Tibial nerve (tissue), 4 donors: ENCODE results near the gene AMPD3. TPM values are rescaled to one million over a fixed set of nuclear protein-coding genes. Genes with fewer than 3 reads are reported as not detected.

Experiments
- DNase-seq, 2 donors: peaks; one replicate each; pipeline ENCODE4 v3.0.0-alpha.2; 2019; ENCODE audit warnings: low spot score in 2 of 2
- H3K27ac ChIP-seq, 4 donors: fragments of 200-600 bp; sonication (generic) in 3 of 4; one replicate each; pipeline ENCODE4 v1.5.1; 2017 to 2019; ENCODE audit warnings: mild to moderate bottlenecking in 1 of 4
- H3K27me3 ChIP-seq, 2 donors: fragments of 200-600 bp; sonication (generic) in 1 of 2; one replicate each; pipeline versions ENCODE4 v1.5.1 to v1.6.0; 2017 to 2019
- H3K36me3 ChIP-seq, 3 donors: fragments of 200-600 bp; sonication (generic); one replicate each; pipeline ENCODE4 v1.5.1; 2018 to 2019
- H3K4me1 ChIP-seq, 4 donors: fragments of 200-600 bp; sonication (generic) in 3 of 4; one replicate each; pipeline ENCODE4 v1.5.1; 2017 to 2019
- H3K4me3 ChIP-seq, 4 donors: fragments of 200-600 bp; sonication (generic) in 3 of 4; one replicate each; pipeline ENCODE4 v1.5.1; 2017 to 2019; ENCODE audit warnings: mild to moderate bottlenecking in 1 of 4, moderate library complexity in 1 of 4
- H3K9me3 ChIP-seq, 4 donors: fragments of 200-600 bp; sonication (generic) in 3 of 4; one replicate each; pipeline ENCODE4 v1.5.1; 2017 to 2019
- EP300 ChIP-seq, 2 donors: sonication (generic); formaldehyde crosslinking; IDR thresholded peaks; one replicate each; pipeline ENCODE4 v1.6.1; 2017; ENCODE audit warnings: antibody characterized with exemption in 2 of 2, mild to moderate bottlenecking in 1 of 2
- POLR2A ChIP-seq, 2 donors: fragments of 450-650 bp; IDR thresholded peaks; one replicate each; pipeline ENCODE4 v1.6.1; 2017; ENCODE audit warnings: antibody characterized with exemption in 2 of 2, mild to moderate bottlenecking in 2 of 2, moderate library complexity in 2 of 2
- WGBS, 2 donors: methylation state at CpG; one replicate each; pipeline ENCODE4 v1.1.5; 2018; 5-methylcytosine and 5-hydroxymethylcytosine counted together
- total RNA-seq, 4 donors: library from RNA; depleted of rRNA; stranded (reverse); fragments of >200 nt; gene quantifications; one replicate each; pipeline ENCODE4 v1.1.0, GENCODE V29; 2016
- TF ChIP-seq, protein P1 (sequence below), 5 experiments: fragments of 200-600 bp in 3 of 5; fragments of 450-650 bp in 2 of 5; sonication (generic) in 3 of 5; IDR thresholded peaks; one replicate each; pipeline ENCODE4 v1.5.1; 2016 to 2019; ENCODE audit warnings: antibody characterized with exemption in 5 of 5, mild to moderate bottlenecking in 3 of 5, moderate library complexity in 2 of 5

The AMPD3 gene
- total RNA-seq, 4 donors from 2014 or later = 1.0 to 8.7 (median 3.7) TPM

DNA sequence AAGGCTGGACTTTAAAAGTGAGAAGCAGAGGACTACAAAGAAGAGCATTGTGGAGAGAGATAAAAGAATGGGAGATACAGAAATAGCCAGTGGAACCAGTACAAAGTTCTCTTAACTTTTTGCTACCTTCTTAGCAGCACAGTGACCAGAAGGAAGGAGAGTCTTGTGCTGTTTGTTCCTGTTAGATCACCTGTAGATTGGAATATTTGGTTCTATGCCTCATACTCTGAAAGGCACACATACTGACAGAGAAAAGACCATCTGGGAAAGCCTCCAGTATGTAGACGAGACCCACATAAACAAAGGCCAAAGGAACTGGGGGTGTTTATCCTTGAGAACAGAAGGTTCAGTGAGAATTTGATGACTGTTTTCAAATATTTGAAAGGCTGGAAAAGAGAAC, 67.2 kb downstream of the AMPD3 start:
- TF ChIP-seq, protein P1, sequence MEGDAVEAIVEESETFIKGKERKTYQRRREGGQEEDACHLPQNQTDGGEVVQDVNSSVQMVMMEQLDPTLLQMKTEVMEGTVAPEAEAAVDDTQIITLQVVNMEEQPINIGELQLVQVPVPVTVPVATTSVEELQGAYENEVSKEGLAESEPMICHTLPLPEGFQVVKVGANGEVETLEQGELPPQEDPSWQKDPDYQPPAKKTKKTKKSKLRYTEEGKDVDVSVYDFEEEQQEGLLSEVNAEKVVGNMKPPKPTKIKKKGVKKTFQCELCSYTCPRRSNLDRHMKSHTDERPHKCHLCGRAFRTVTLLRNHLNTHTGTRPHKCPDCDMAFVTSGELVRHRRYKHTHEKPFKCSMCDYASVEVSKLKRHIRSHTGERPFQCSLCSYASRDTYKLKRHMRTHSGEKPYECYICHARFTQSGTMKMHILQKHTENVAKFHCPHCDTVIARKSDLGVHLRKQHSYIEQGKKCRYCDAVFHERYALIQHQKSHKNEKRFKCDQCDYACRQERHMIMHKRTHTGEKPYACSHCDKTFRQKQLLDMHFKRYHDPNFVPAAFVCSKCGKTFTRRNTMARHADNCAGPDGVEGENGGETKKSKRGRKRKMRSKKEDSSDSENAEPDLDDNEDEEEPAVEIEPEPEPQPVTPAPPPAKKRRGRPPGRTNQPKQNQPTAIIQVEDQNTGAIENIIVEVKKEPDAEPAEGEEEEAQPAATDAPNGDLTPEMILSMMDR (IDR thresholded peaks at IDR 0.05) = no peak
- no peak for TF ChIP-seq EP300 (IDR thresholded peaks at IDR 0.05)
- TF ChIP-seq POLR2A (IDR thresholded peaks at IDR 0.05) = no peak
- H3K9me3 ChIP-seq = no peaks in the 10 kb centered on the region
- H3K27ac ChIP-seq = peak overlapping the region in 1 of 4 donors; percentile 46
- 20 to 35% methylated on average over 1 of the region's 1 CpG for WGBS, 2 donors
- no peaks in the 10 kb centered on the region for H3K27me3 ChIP-seq
- peaks cover 0 to 13% (median 0%) of the 10 kb centered on the region in 4 donors for H3K4me1 ChIP-seq
- H3K36me3 ChIP-seq = peaks cover 0 to 77% (median 0%) of the 10 kb centered on the region in 3 donors
- DNase-seq = no peak
- no peak overlapping the region for H3K4me3 ChIP-seq

GRCh38 chr11:10522921-10523320, 67.9 kb downstream of the AMPD3 start:
- peaks cover 0 to 82% (median 0%) of the 10 kb centered on the region in 3 donors for H3K36me3 ChIP-seq
- no peaks in the 10 kb centered on the region for H3K27me3 ChIP-seq
- no peaks in the 10 kb centered on the region for H3K9me3 ChIP-seq
- peaks cover 0 to 13% (median 0%) of the 10 kb centered on the region in 4 donors for H3K4me1 ChIP-seq
- H3K27ac ChIP-seq = peak overlapping the region in 1 of 4 donors; percentile 46
- no peak overlapping the region for H3K4me3 ChIP-seq
- 43 to 51% methylated on average over 2 of the region's 2 CpGs for WGBS, 2 donors
- no peak for DNase-seq
- TF ChIP-seq, protein P1 (IDR thresholded peaks at IDR 0.05) = no peak
- TF ChIP-seq EP300 (IDR thresholded peaks at IDR 0.05) (no peak), POLR2A (IDR thresholded peaks at IDR 0.05) (no peak)

- no peaks in the 10 kb centered on the region for H3K27me3 ChIP-seq
- TF ChIP-seq EP300 (IDR thresholded peaks at IDR 0.05) (no peak), POLR2A (IDR thresholded peaks at IDR 0.05) (no peak)
- no peaks in the 10 kb centered on the region for H3K9me3 ChIP-seq
- 74 to 80% methylated on average over 1 of the region's 1 CpG for WGBS, 2 donors
- peaks cover 0 to 82% (median 3%) of the 10 kb centered on the region in 3 donors for H3K36me3 ChIP-seq
- DNase-seq = no peak
- no peak overlapping the region for H3K27ac ChIP-seq
- H3K4me3 ChIP-seq = no peak overlapping the region
- H3K4me1 ChIP-seq = peaks cover 0 to 13% (median 0%) of the 10 kb centered on the region in 4 donors
These were observed 69.4 kb downstream of the AMPD3 start for GRCh38 chr11:10524471-10524870.

DNA sequence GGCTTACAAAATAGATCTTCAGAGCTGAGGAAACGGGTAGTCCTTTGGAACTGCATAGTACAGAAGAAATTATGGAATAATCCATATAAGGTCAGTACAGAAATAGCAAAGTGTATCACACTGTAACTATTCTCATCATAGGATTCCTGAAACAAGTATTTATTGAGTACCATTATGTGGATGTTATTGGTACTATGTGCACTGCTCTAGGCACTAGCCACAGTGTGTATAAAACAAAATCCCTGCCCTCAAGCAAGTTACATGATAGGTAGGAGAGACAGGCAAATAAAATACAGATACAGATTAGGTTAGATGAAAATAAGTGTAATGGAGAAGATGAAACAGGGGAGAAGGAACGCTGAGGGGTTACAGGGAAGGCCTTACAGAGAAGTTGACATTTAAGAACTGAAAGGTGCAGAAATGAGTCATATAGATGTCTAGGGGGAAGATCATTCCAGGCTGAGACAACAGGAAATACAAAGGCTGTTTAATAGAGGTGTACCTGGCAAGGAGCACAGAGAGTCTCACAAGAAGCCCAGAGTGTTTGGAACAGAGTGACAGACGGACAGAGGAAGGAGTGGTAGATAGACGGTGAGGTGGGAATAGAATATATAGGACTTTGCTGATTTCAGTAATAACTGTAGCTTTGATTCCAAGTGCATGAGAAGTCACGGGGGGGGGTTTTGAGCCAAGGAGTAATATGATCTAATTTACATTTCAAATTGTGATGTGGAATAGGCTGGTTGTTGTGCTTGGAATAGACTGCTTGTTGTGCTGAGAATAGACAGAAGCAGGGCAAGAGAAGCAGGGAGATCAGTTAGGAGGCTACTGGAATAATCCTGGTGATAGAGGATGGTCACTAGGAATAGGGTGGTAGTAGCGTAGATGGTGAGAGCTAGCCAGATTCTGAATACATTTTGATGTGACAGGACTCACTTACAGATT, 72.2 kb downstream of the AMPD3 start:
- Histone ChIP-seq H3K36me3 (peaks cover 4 to 80% (median 8%) of the 10 kb centered on the region in 3 donors), H3K27ac (no peak overlapping the region), H3K4me3 (no peak overlapping the region), H3K4me1 (peaks cover 0 to 10% (median 0%) of the 10 kb centered on the region in 4 donors), H3K9me3 (no peaks in the 10 kb centered on the region), H3K27me3 (no peaks in the 10 kb centered on the region)
- DNase-seq = no peak
- TF ChIP-seq POLR2A (IDR thresholded peaks at IDR 0.05) (no peak), EP300 (IDR thresholded peaks at IDR 0.05) (no peak)
- TF ChIP-seq, protein P1 (IDR thresholded peaks at IDR 0.05) = no peak
- WGBS, 2 donors = 67 to 68% methylated on average over 6 of the region's 6 CpGs

DNA sequence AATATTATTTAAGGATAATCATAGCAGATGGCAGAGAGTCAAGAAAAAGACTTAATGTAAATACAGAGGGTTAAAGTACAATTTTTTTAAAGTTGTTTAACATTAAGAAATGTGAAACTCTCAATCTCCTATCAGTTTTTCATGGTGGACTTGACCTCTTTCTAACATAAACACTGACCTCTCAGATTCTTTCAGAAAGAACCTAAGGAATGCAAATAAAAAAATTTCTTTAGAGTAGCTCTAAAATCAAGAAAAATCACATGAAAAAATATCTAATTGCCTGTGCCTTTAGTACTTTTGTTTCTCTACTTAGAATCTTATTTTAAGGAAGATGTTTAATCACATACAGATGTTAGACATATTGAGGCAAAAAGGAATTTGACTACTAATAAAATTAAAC, 73.1 kb downstream of the AMPD3 start:
- TF ChIP-seq, protein P1 (IDR thresholded peaks at IDR 0.05) = no peak
- TF ChIP-seq EP300 (IDR thresholded peaks at IDR 0.05) (no peak), POLR2A (IDR thresholded peaks at IDR 0.05) (no peak)
- Histone ChIP-seq H3K27ac (no peak overlapping the region), H3K27me3 (no peaks in the 10 kb centered on the region), H3K4me3 (no peak overlapping the region), H3K36me3 (peaks cover 4 to 81% (median 8%) of the 10 kb centered on the region in 3 donors), H3K4me1 (peaks cover 0 to 1% (median 0%) of the 10 kb centered on the region in 4 donors), H3K9me3 (no peaks in the 10 kb centered on the region)
- no peak for DNase-seq
